Measurements from ENCODE around the gene KCNG2. TPM values are rescaled to one million over a fixed set of nuclear protein-coding genes. Genes with fewer than 3 reads are reported as not detected.

Gene KCNG2
- total and polyA plus RNA-seq, 4 donors: 0.03 to 0.23 (median 0.08) TPM; not detected in 1

DNA sequence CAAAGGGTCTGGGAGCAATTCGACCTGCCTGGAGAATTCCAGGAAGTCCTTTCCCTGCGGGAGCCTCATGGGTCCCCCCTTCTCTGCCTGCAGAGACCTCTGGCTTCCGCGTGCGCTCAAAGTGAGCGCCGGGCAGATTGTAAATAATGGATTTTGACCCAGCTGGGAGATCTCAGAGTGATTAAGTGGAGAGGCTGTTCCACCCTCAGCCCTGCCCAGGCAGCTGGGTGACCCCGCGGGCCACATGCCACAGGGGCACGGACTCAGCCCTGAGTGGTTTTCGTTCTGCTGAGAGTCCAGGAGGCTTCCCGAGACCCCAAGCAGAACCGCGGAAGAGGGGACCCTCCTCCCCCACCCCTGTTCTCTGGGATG is 1.2 kb downstream of the KCNG2 start:
- Histone ChIP-seq H3K36me3 (ENCODE audit: control insufficient read depth in 4 of 4, insufficient read depth in 3 of 4, low read depth in 1 of 4, low read length in 3 of 4) (no peaks in the 10 kb centered on the region), H3K27ac (ENCODE audit: low read depth in 1 of 2, low read length in 2 of 2) (no peak overlapping the region), H3K4me1 (ENCODE audit: control insufficient read depth in 4 of 4, insufficient read depth in 4 of 4, low read length in 3 of 4) (peaks cover 3 to 10% (median 5%) of the 10 kb centered on the region in 4 donors), H3K9ac (ENCODE audit: low read depth in 1 of 2, low read length in 2 of 2) (no peak overlapping the region), H3K9me3 (ENCODE audit: control insufficient read depth in 4 of 4, low read length in 3 of 4) (peaks cover 0 to 3% (median 0%) of the 10 kb centered on the region in 4 donors), H3K4me3 (ENCODE audit: low read depth in 1 of 3, low read length in 3 of 3) (no peak overlapping the region), H3K27me3 (ENCODE audit: control insufficient read depth in 4 of 4, insufficient read depth in 4 of 4, low read length in 3 of 4) (peaks cover 0 to 15% (median 12%) of the 10 kb centered on the region in 4 donors)
- TF ChIP-seq, protein P1, sequence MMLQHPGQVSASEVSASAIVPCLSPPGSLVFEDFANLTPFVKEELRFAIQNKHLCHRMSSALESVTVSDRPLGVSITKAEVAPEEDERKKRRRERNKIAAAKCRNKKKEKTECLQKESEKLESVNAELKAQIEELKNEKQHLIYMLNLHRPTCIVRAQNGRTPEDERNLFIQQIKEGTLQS (IDR thresholded peaks at IDR 0.05): no peak
- TF ChIP-seq HNF4G (IDR thresholded peaks at IDR 0.05): no peak
- no peak for TF ChIP-seq JUND (IDR thresholded peaks at IDR 0.05)
- TF ChIP-seq, protein P2, sequence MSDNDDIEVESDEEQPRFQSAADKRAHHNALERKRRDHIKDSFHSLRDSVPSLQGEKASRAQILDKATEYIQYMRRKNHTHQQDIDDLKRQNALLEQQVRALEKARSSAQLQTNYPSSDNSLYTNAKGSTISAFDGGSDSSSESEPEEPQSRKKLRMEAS (IDR thresholded peaks at IDR 0.05): no peak
- TF ChIP-seq NR2F2 (IDR thresholded peaks at IDR 0.05): no peak
- no peak for TF ChIP-seq GABPA (IDR thresholded peaks at IDR 0.05 in 1 of 2, conservative IDR thresholded peaks at IDR 0.05 in 1 of 2)
- TF ChIP-seq, protein P3, sequence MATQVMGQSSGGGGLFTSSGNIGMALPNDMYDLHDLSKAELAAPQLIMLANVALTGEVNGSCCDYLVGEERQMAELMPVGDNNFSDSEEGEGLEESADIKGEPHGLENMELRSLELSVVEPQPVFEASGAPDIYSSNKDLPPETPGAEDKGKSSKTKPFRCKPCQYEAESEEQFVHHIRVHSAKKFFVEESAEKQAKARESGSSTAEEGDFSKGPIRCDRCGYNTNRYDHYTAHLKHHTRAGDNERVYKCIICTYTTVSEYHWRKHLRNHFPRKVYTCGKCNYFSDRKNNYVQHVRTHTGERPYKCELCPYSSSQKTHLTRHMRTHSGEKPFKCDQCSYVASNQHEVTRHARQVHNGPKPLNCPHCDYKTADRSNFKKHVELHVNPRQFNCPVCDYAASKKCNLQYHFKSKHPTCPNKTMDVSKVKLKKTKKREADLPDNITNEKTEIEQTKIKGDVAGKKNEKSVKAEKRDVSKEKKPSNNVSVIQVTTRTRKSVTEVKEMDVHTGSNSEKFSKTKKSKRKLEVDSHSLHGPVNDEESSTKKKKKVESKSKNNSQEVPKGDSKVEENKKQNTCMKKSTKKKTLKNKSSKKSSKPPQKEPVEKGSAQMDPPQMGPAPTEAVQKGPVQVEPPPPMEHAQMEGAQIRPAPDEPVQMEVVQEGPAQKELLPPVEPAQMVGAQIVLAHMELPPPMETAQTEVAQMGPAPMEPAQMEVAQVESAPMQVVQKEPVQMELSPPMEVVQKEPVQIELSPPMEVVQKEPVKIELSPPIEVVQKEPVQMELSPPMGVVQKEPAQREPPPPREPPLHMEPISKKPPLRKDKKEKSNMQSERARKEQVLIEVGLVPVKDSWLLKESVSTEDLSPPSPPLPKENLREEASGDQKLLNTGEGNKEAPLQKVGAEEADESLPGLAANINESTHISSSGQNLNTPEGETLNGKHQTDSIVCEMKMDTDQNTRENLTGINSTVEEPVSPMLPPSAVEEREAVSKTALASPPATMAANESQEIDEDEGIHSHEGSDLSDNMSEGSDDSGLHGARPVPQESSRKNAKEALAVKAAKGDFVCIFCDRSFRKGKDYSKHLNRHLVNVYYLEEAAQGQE (IDR thresholded peaks at IDR 0.05): no peak
- no peak for TF ChIP-seq RAD21 (IDR thresholded peaks at IDR 0.05)
- no peak for TF ChIP-seq FOXA2 (IDR thresholded peaks at IDR 0.05)
- TF ChIP-seq SP1 (IDR thresholded peaks at IDR 0.05): no peak
- TF ChIP-seq FOXA1 (IDR thresholded peaks at IDR 0.05): no peak
- TF ChIP-seq YY1 (IDR thresholded peaks at IDR 0.05): no peak
- TF ChIP-seq HNF4A (conservative IDR thresholded peaks at IDR 0.05): no peak
- no peak for TF ChIP-seq RXRA (IDR thresholded peaks at IDR 0.05)
- TF ChIP-seq, protein P4, sequence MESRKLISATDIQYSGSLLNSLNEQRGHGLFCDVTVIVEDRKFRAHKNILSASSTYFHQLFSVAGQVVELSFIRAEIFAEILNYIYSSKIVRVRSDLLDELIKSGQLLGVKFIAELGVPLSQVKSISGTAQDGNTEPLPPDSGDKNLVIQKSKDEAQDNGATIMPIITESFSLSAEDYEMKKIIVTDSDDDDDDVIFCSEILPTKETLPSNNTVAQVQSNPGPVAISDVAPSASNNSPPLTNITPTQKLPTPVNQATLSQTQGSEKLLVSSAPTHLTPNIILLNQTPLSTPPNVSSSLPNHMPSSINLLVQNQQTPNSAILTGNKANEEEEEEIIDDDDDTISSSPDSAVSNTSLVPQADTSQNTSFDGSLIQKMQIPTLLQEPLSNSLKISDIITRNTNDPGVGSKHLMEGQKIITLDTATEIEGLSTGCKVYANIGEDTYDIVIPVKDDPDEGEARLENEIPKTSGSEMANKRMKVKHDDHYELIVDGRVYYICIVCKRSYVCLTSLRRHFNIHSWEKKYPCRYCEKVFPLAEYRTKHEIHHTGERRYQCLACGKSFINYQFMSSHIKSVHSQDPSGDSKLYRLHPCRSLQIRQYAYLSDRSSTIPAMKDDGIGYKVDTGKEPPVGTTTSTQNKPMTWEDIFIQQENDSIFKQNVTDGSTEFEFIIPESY (IDR thresholded peaks at IDR 0.05): no peak
- TF ChIP-seq, protein P5, sequence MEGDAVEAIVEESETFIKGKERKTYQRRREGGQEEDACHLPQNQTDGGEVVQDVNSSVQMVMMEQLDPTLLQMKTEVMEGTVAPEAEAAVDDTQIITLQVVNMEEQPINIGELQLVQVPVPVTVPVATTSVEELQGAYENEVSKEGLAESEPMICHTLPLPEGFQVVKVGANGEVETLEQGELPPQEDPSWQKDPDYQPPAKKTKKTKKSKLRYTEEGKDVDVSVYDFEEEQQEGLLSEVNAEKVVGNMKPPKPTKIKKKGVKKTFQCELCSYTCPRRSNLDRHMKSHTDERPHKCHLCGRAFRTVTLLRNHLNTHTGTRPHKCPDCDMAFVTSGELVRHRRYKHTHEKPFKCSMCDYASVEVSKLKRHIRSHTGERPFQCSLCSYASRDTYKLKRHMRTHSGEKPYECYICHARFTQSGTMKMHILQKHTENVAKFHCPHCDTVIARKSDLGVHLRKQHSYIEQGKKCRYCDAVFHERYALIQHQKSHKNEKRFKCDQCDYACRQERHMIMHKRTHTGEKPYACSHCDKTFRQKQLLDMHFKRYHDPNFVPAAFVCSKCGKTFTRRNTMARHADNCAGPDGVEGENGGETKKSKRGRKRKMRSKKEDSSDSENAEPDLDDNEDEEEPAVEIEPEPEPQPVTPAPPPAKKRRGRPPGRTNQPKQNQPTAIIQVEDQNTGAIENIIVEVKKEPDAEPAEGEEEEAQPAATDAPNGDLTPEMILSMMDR (IDR thresholded peaks at IDR 0.05; ENCODE audit: low read depth, low read length, missing input control): no peak
- TF ChIP-seq EGR1 (IDR thresholded peaks at IDR 0.05; ENCODE audit: low read depth in 2 of 2): no peak
- no peak for TF ChIP-seq TAF1 (conservative IDR thresholded peaks at IDR 0.05)
- DNase-seq (ENCODE audit: low spot score): no peak
- 4% methylated on average over 14 of the region's 14 CpGs for WGBS

All from liver (tissue), 9 donors.